A549 treated with GW870086 at 1 μM for 4 hours (cell line): ENCODE results near the gene OR1I1. TPM values are rescaled to one million over a fixed set of nuclear protein-coding genes. Genes with fewer than 3 reads are reported as not detected.

Experiments
- total RNA-seq: library from RNA; stranded (reverse); fragments of 200-300 nt; extraction: Qiagen RNA extraction; gene quantifications from 5 replicates; pipeline ENCODE4 v1.2.3, GENCODE V29; 2022; ENCODE audit warnings: low read depth

The OR1I1 gene
- total RNA-seq = not detected in 5 replicates

GRCh38 chr19:15081911-15082310 lies at the start of gene OR1I1:
Gene OR1I1, plus strand, starts transcription at chr19:15082211. Its CDS starts 4,855 bp downstream, at chr19:15087066.

GRCh38 chr19:15048885-15049541 lies 33.0 kb upstream of the OR1I1 start, which contains the start of gene CASP14:
Gene CASP14, plus strand, starts transcription at chr19:15049480. Its CDS starts 2,772 bp downstream, at chr19:15052252.

GRCh38 chr19:15107061-15108010 lies 25.3 kb downstream of the OR1I1 start, which contains the start of gene SYDE1:
Gene SYDE1, plus strand, starts transcription at chr19:15107401. Its CDS starts 33 bp downstream, at chr19:15107434.

Other genes starting within 250 kb of the OR1I1 start
- gene OR7A5, start 247.0 kb upstream of the OR1I1 start, total RNA-seq = not detected in 5 replicates
- gene OR7C1, start 247.0 kb upstream of the OR1I1 start, total RNA-seq = not detected in 5 replicates
- gene OR7A10, start 233.3 kb upstream of the OR1I1 start, total RNA-seq = not detected in 5 replicates
- gene OR7A17, start 196.1 kb upstream of the OR1I1 start, total RNA-seq = not detected in 5 replicates
- gene OR7C2, start 140.7 kb upstream of the OR1I1 start, total RNA-seq = not detected in 5 replicates
- not detected in 5 replicates for gene SLC1A6, start 102.3 kb upstream of the OR1I1 start, total RNA-seq
- not detected in 5 replicates for gene CASP14, start 32.7 kb upstream of the OR1I1 start, total RNA-seq
- 14.6 to 18.5 TPM (median 17.3 TPM) in 5 replicates for gene SYDE1, start 25.2 kb downstream of the OR1I1 start, total RNA-seq
- gene NOTCH3, start 118.8 kb downstream of the OR1I1 start, total RNA-seq = 12.5 to 20.8 TPM (median 19.1 TPM) in 5 replicates
- 0.15 TPM in 1 of 5 replicates, not detected in the others for gene EPHX3, start 150.2 kb downstream of the OR1I1 start, total RNA-seq